ENCODE data around the gene PTCD2.

DNA sequence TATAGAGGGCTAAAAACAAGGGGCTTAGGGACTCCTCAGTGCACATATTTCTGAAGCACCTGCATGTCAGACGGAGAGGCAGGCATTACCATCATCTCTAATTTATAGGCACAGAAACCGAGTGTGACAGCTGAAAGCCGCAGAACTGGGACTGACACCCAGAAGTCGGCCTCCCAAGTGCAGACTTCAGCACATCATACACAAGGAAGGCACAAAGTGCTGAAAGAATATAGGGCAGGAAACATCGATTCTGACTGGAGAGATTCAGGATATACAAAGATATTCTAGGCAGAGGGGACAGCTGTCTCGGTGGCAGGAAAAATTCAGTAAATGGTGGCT lies 11.4 kb upstream of the PTCD2 start:
- TF ChIP-seq CTCF (IDR thresholded peaks at IDR 0.05): no peak
- TF ChIP-seq POLR2A (IDR thresholded peaks at IDR 0.05): no peak

Measured in tibial nerve (tissue), 3 donors.